Loucy (cell line): Measurements from ENCODE around the gene POLG.

Experiments used
- EZH2phosphoT487 ChIP-seq: fragments of 200-600 bp; IDR thresholded peaks from 2 replicates; pipeline ENCODE4 v1.6.1; 2018; ENCODE audit warnings: antibody characterized with exemption, mild to moderate bottlenecking, moderate library complexity, borderline replicate concordance
- TF ChIP-seq, protein P1 (sequence below): fragments of 200-600 bp; sonication (generic); conservative IDR thresholded peaks from 2 replicates; pipeline ENCODE4 v1.5.1; 2014; ENCODE audit warnings: mild to moderate bottlenecking, antibody characterized with exemption, low read length

- TF ChIP-seq, protein P1, sequence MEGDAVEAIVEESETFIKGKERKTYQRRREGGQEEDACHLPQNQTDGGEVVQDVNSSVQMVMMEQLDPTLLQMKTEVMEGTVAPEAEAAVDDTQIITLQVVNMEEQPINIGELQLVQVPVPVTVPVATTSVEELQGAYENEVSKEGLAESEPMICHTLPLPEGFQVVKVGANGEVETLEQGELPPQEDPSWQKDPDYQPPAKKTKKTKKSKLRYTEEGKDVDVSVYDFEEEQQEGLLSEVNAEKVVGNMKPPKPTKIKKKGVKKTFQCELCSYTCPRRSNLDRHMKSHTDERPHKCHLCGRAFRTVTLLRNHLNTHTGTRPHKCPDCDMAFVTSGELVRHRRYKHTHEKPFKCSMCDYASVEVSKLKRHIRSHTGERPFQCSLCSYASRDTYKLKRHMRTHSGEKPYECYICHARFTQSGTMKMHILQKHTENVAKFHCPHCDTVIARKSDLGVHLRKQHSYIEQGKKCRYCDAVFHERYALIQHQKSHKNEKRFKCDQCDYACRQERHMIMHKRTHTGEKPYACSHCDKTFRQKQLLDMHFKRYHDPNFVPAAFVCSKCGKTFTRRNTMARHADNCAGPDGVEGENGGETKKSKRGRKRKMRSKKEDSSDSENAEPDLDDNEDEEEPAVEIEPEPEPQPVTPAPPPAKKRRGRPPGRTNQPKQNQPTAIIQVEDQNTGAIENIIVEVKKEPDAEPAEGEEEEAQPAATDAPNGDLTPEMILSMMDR, result no peak
- no peak for TF ChIP-seq EZH2phosphoT487
Measured at GRCh38 chr15:89334510-89335297, at the start of gene POLG.
